OCI-LY1 (cell line): Measurements from ENCODE around the gene ST7.
"Not testable (repeated sequence)": the region's sequence is repeated elsewhere in the genome, so short reads cannot be mapped to it uniquely, and the experiment has no call there.

Source experiments
- H2AFZ ChIP-seq: fragments of 200-600 bp; sonication (generic), shearing (Covaris generic); 2 replicates; pipeline ENCODE4 v1.6.0; 2014; ENCODE audit warnings: antibody characterized with exemption, mild to moderate bottlenecking, low read length
- H3F3A ChIP-seq: fragments of 200-600 bp; sonication (generic), shearing (Covaris generic); 2 replicates; pipeline ENCODE4 v1.6.0; 2014; ENCODE audit warnings: mild to moderate bottlenecking, antibody characterized with exemption, low read length, moderate library complexity; ENCODE audit not compliant: insufficient read depth
- H3K27ac ChIP-seq: fragments of 200-600 bp; sonication (generic); 2 replicates; pipeline ENCODE4 v1.5.1; 2014; ENCODE audit warnings: low read length, mixed run types, mild to moderate bottlenecking, low read depth; ENCODE audit not compliant: poor library complexity, severe bottlenecking
- H3K27me3 ChIP-seq: fragments of 200-600 bp; sonication (generic); 2 replicates; pipeline ENCODE4 v1.6.0; 2014; ENCODE audit warnings: antibody characterized with exemption, mild to moderate bottlenecking, low read length, moderate library complexity; ENCODE audit not compliant: insufficient read depth
- H3K36me3 ChIP-seq: fragments of 200-600 bp; sonication (generic); 2 replicates; pipeline ENCODE4 v1.6.1; 2014; ENCODE audit warnings: mild to moderate bottlenecking, antibody characterized with exemption, low read length, moderate library complexity, mixed read lengths; ENCODE audit not compliant: insufficient read depth
- H3K4me1 ChIP-seq: fragments of 200-600 bp; sonication (generic); 2 replicates; pipeline ENCODE4 v1.5.1; 2014; ENCODE audit warnings: mild to moderate bottlenecking, low read length, moderate library complexity; ENCODE audit not compliant: insufficient read depth, severe bottlenecking
- H3K4me2 ChIP-seq: fragments of 200-600 bp; sonication (generic), shearing (Covaris generic); 2 replicates; pipeline ENCODE4 v1.6.1; 2014; ENCODE audit warnings: low read length
- H3K4me3 ChIP-seq: fragments of 200-600 bp; sonication (generic); 2 replicates; pipeline ENCODE4 v1.5.1; 2014; ENCODE audit warnings: low read length, low read depth, mild to moderate bottlenecking, mixed read lengths; ENCODE audit not compliant: poor library complexity, severe bottlenecking
- H3K79me2 ChIP-seq: fragments of 200-600 bp; shearing (Covaris generic); 2 replicates; pipeline ENCODE4 v1.6.1; 2016; ENCODE audit warnings: mixed run types, low read length, mixed read lengths; ENCODE audit not compliant: insufficient read depth
- H3K9ac ChIP-seq: fragments of 200-600 bp; sonication (generic), shearing (Covaris generic); 2 replicates; pipeline ENCODE4 v1.6.1; 2014; ENCODE audit warnings: mild to moderate bottlenecking, low read length, mixed read lengths
- H3K9me2 ChIP-seq: fragments of 200-600 bp; sonication (generic), shearing (Covaris generic); 2 replicates; pipeline ENCODE4 v1.6.1; 2014; ENCODE audit warnings: low read depth, mild to moderate bottlenecking, low read length, mixed read lengths
- H3K9me3 ChIP-seq: fragments of 200-600 bp; shearing (Covaris generic); 2 replicates; pipeline ENCODE4 v1.6.1; 2014; ENCODE audit warnings: low read length, mixed read lengths
- H4K20me1 ChIP-seq: fragments of 200-600 bp; sonication (generic), shearing (Covaris generic); 2 replicates; pipeline ENCODE4 v1.6.0; 2016; ENCODE audit warnings: mild to moderate bottlenecking, low read length; ENCODE audit not compliant: insufficient read depth
- CTCF ChIP-seq: fragments of 200-600 bp; sonication (generic), shearing (Covaris generic); IDR thresholded peaks from 2 replicates; pipeline ENCODE4 v1.5.1; 2017; ENCODE audit warnings: mild to moderate bottlenecking, antibody characterized with exemption, low read length, moderate library complexity, mixed read lengths
- EZH2 ChIP-seq: fragments of 200-600 bp; sonication (generic), shearing (Covaris generic); IDR thresholded peaks from 2 replicates; pipeline ENCODE4 v1.8.0; 2017; ENCODE audit warnings: borderline replicate concordance, mixed run types, mild to moderate bottlenecking, antibody characterized with exemption, low read length, moderate library complexity, mixed read lengths

ST7 gene

GRCh38 chr7:117025891-117026290 lies 72.6 kb downstream of the ST7 start:
- H3K27me3 ChIP-seq = no peaks in the 10 kb centered on the region
- H3K9me3 ChIP-seq = peaks cover 3% of the 10 kb centered on the region; the same call in 1 of the 2 replicates
- H3K9ac ChIP-seq = no peak overlapping the region
- TF ChIP-seq CTCF (no peak), EZH2 (no peak)
- no peak overlapping the region for H3K4me2 ChIP-seq
- H3K4me1 ChIP-seq = no peaks in the 10 kb centered on the region
- H3K36me3 ChIP-seq = no peaks in the 10 kb centered on the region
- H3K9me2 ChIP-seq = no peaks in the 10 kb centered on the region
- 0 out of 2 replicates have a peak, but pooled peaks cover 4% of the 10 kb centered on the region for H3F3A ChIP-seq
- H3K4me3 ChIP-seq = no peak overlapping the region
- no peaks in the 10 kb centered on the region; the same call in 1 of the 2 replicates for H4K20me1 ChIP-seq
- no peak overlapping the region for H2AFZ ChIP-seq
- no peak overlapping the region for H3K27ac ChIP-seq
- no peaks in the 10 kb centered on the region for H3K79me2 ChIP-seq

GRCh38 chr7:117030346-117030745 lies 77.0 kb downstream of the ST7 start:
- not testable (repeated sequence) for H3K4me3 ChIP-seq, H3K79me2 ChIP-seq, H3K27ac ChIP-seq, H4K20me1 ChIP-seq, H3K36me3 ChIP-seq, H3K9ac ChIP-seq, H3K9me3 ChIP-seq, H3F3A ChIP-seq, H3K9me2 ChIP-seq, H3K4me1 ChIP-seq, H3K27me3 ChIP-seq, H2AFZ ChIP-seq, H3K4me2 ChIP-seq

GRCh38 chr7:117030793-117031192 lies 77.5 kb downstream of the ST7 start:
- not testable (repeated sequence) for H3K9me3 ChIP-seq, H3K9ac ChIP-seq, H2AFZ ChIP-seq, H3K4me3 ChIP-seq, H3K27ac ChIP-seq, H3K4me1 ChIP-seq, H3K4me2 ChIP-seq, H3F3A ChIP-seq, H4K20me1 ChIP-seq, H3K79me2 ChIP-seq, H3K27me3 ChIP-seq, H3K36me3 ChIP-seq, H3K9me2 ChIP-seq

- no peak for TF ChIP-seq EZH2
- TF ChIP-seq CTCF = no peak
- no peak overlapping the region for H2AFZ ChIP-seq
- no peaks in the 10 kb centered on the region for H3K9me2 ChIP-seq
Observed at GRCh38 chr7:117032810-117033209, 79.5 kb downstream of the ST7 start.

More at GRCh38 chr7:117032810-117033209, 79.5 kb downstream of the ST7 start:
- Histone ChIP-seq H3K79me2 (no peaks in the 10 kb centered on the region), H3K27ac (no peak overlapping the region), H3K9ac (no peak overlapping the region), H3K4me1 (no peaks in the 10 kb centered on the region), H3K27me3 (no peaks in the 10 kb centered on the region), H3K36me3 (no peaks in the 10 kb centered on the region), H3K9me3 (peaks cover 3% of the 10 kb centered on the region; the same call in 1 of the 2 replicates), H3K4me3 (no peak overlapping the region), H3K4me2 (no peak overlapping the region), H4K20me1 (peaks cover 3% of the 10 kb centered on the region; the same call in 1 of the 2 replicates), H3F3A (0 out of 2 replicates have a peak, but pooled peaks cover 4% of the 10 kb centered on the region)
